AG09319 (cell line): ENCODE data around the gene RPN2.

Source experiments
- DNase-seq: peaks from one replicate; pipeline ENCODE4 v3.0.0-alpha.2; 2010; ENCODE audit warnings: low read depth; ENCODE audit errors: extremely low read depth
- CTCF ChIP-seq: IDR thresholded peaks from 2 replicates; pipeline ENCODE4 v1.5.1; 2011; ENCODE audit warnings: low read depth, mild to moderate bottlenecking, inconsistent platforms, low read length, moderate library complexity

RPN2 gene

GRCh38 chr20:37194621-37195417 lies 15.7 kb downstream of the RPN2 start:
- DNase-seq, result no peak
- TF ChIP-seq CTCF, result no peak

GRCh38 chr20:37198932-37199660 lies 20.0 kb downstream of the RPN2 start:
- no peak for DNase-seq
- no peak for TF ChIP-seq CTCF

GRCh38 chr20:37200376-37200775 lies 21.2 kb downstream of the RPN2 start:
- no peak for DNase-seq
- TF ChIP-seq CTCF, result no peak

GRCh38 chr20:37200926-37201826 lies 22.0 kb downstream of the RPN2 start:
- TF ChIP-seq CTCF, result no peak

GRCh38 chr20:37201827-37202162 lies 22.7 kb downstream of the RPN2 start:
- DNase-seq, result no peak
- TF ChIP-seq CTCF, result no peak

More at GRCh38 chr20:37200926-37201826, 22.0 kb downstream of the RPN2 start:
- no peak for DNase-seq

- DNase-seq, result peak; percentile 88
- TF ChIP-seq CTCF, result peak; percentile 92
These were observed 23.3 kb downstream of the RPN2 start for GRCh38 chr20:37202267-37202943.
